ENCODE data around the gene CDH4.

DNA sequence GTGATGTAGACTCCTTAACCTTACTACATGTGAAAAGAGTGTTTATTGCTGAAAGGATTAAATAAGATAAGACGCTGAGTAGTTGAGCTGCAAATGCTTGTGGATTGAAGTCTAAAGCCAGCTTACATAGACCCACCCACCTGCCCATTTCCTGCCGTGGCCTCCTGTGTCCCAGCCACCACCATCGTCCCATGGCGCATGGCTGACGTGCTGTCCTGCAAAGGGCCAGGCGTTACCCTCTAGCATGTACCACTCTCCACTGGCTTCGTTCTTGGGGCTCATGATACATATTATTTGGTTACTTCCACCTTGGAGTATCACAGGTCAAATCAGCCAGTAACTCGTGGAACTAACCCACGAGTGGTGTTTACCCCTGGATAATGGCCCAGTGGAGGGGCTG, 181.8 kb downstream of the CDH4 start:
- TF ChIP-seq POLR2AphosphoS5 (IDR thresholded peaks at IDR 0.05) (no peak), POLR2A (IDR thresholded peaks at IDR 0.05) (no peak)
- TF ChIP-seq, protein P1, sequence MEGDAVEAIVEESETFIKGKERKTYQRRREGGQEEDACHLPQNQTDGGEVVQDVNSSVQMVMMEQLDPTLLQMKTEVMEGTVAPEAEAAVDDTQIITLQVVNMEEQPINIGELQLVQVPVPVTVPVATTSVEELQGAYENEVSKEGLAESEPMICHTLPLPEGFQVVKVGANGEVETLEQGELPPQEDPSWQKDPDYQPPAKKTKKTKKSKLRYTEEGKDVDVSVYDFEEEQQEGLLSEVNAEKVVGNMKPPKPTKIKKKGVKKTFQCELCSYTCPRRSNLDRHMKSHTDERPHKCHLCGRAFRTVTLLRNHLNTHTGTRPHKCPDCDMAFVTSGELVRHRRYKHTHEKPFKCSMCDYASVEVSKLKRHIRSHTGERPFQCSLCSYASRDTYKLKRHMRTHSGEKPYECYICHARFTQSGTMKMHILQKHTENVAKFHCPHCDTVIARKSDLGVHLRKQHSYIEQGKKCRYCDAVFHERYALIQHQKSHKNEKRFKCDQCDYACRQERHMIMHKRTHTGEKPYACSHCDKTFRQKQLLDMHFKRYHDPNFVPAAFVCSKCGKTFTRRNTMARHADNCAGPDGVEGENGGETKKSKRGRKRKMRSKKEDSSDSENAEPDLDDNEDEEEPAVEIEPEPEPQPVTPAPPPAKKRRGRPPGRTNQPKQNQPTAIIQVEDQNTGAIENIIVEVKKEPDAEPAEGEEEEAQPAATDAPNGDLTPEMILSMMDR (IDR thresholded peaks at IDR 0.05) = no peak
